Measurements from ENCODE around the gene HOMER2. TPM values are rescaled to one million over a fixed set of nuclear protein-coding genes. Genes with fewer than 3 reads are reported as not detected.

Gene HOMER2
- total and polyA plus RNA-seq, 2 of the 13 experiments (the other 11 are each of a cell fraction or from before 2014, with no cell fraction given): 12.9 to 14.1 TPM

DNA sequence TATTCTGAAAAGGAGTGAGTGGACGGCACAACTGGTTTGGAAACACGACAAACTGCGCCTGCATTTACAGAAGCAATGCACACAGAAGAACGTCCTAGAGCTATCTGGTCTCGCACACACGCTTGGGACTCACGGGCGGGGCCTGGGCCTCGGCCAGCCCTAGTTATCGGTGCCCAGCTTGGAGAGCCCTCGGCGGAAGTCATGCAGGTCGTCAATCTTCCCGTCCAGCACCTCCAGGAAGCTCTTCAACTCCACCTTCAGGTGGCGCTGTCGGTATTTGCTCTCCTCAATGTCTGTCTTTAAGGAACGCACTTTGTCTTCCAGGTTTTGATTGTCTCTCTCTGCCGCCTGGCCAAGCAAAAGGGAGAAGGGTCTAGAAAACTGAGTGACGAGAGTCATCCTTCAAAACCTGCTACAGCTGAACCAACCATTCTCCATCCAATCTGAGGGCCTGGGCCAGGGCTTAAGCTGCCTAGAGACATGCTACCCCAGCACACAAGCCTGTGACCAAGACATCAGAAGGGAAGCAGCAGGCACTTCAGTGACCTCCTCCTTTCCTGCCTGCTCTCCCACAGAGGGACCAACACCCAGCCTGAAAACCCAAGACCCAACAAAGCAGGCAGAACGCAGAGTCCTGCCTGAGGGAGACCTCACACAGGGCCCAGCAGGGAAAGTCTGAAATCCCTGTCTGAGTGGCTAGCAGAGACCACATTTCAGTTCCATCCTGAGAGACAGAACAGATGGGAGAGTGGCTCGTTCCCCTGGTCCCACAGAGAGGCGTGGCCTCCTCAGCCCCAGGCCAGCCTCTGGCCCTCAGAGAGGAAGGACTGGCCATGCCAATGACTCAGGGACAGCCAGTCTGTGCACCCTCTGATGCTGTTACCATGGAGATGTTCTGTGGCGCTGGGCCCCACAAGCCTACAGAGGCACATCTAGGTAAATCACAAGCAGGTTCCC is 102.7 kb downstream of the HOMER2 start (continued):
- no peak for TF ChIP-seq SMAD3 (CRISPR knock-in tag; IDR thresholded peaks at IDR 0.05)
- no peak for TF ChIP-seq LCORL (IDR thresholded peaks at IDR 0.05)
- no peak for TF ChIP-seq LCORL (CRISPR knock-in tag; IDR thresholded peaks at IDR 0.05)
- 0 out of 2 replicates have a peak, but pooled peaks have one; percentile 32 for TF ChIP-seq FOXK1 (CRISPR knock-in tag; IDR thresholded peaks at IDR 0.05; ENCODE audit: borderline replicate concordance, low read depth)
- no peak for TF ChIP-seq ZNF468 (CRISPR knock-in tag; IDR thresholded peaks at IDR 0.05)
- no peak for TF ChIP-seq ZSCAN9 (CRISPR knock-in tag; IDR thresholded peaks at IDR 0.05; ENCODE audit: borderline replicate concordance)
- no peak for TF ChIP-seq CCDC6 (CRISPR knock-in tag; IDR thresholded peaks at IDR 0.05)
- TF ChIP-seq BCL6 (CRISPR knock-in tag; IDR thresholded peaks at IDR 0.05): peak; percentile 29; the same call in 1 of the 2 replicates
- peak; percentile 60; the same call in 1 of the 2 replicates for TF ChIP-seq GATAD1 (CRISPR knock-in tag; IDR thresholded peaks at IDR 0.05)
- TF ChIP-seq, protein P1, sequence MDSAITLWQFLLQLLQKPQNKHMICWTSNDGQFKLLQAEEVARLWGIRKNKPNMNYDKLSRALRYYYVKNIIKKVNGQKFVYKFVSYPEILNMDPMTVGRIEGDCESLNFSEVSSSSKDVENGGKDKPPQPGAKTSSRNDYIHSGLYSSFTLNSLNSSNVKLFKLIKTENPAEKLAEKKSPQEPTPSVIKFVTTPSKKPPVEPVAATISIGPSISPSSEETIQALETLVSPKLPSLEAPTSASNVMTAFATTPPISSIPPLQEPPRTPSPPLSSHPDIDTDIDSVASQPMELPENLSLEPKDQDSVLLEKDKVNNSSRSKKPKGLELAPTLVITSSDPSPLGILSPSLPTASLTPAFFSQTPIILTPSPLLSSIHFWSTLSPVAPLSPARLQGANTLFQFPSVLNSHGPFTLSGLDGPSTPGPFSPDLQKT (CRISPR knock-in tag; IDR thresholded peaks at IDR 0.05; ENCODE audit: borderline replicate concordance): no peak
- TF ChIP-seq IRF2 (CRISPR knock-in tag; IDR thresholded peaks at IDR 0.05): peak; percentile 31; the same call in 1 of the 2 replicates
- TF ChIP-seq ZNF614 (CRISPR knock-in tag; IDR thresholded peaks at IDR 0.05; ENCODE audit: borderline replicate concordance): peak; percentile 54; the same call in 1 of the 2 replicates
- TF ChIP-seq ZNF24 (IDR thresholded peaks at IDR 0.05): no peak
- TF ChIP-seq, protein P2, sequence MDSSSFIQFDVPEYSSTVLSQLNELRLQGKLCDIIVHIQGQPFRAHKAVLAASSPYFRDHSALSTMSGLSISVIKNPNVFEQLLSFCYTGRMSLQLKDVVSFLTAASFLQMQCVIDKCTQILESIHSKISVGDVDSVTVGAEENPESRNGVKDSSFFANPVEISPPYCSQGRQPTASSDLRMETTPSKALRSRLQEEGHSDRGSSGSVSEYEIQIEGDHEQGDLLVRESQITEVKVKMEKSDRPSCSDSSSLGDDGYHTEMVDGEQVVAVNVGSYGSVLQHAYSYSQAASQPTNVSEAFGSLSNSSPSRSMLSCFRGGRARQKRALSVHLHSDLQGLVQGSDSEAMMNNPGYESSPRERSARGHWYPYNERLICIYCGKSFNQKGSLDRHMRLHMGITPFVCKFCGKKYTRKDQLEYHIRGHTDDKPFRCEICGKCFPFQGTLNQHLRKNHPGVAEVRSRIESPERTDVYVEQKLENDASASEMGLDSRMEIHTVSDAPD (CRISPR knock-in tag; IDR thresholded peaks at IDR 0.05): no peak
- TF ChIP-seq NR2F6 (IDR thresholded peaks at IDR 0.05): no peak
- no peak for TF ChIP-seq NR2F6 (CRISPR knock-in tag; IDR thresholded peaks at IDR 0.05)
- TF ChIP-seq, protein P3, sequence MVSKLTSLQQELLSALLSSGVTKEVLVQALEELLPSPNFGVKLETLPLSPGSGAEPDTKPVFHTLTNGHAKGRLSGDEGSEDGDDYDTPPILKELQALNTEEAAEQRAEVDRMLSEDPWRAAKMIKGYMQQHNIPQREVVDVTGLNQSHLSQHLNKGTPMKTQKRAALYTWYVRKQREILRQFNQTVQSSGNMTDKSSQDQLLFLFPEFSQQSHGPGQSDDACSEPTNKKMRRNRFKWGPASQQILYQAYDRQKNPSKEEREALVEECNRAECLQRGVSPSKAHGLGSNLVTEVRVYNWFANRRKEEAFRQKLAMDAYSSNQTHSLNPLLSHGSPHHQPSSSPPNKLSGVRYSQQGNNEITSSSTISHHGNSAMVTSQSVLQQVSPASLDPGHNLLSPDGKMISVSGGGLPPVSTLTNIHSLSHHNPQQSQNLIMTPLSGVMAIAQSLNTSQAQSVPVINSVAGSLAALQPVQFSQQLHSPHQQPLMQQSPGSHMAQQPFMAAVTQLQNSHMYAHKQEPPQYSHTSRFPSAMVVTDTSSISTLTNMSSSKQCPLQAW (CRISPR knock-in tag; IDR thresholded peaks at IDR 0.05): 0 out of 2 replicates have a peak, but pooled peaks have one; percentile 43
- TF ChIP-seq, protein P4, sequence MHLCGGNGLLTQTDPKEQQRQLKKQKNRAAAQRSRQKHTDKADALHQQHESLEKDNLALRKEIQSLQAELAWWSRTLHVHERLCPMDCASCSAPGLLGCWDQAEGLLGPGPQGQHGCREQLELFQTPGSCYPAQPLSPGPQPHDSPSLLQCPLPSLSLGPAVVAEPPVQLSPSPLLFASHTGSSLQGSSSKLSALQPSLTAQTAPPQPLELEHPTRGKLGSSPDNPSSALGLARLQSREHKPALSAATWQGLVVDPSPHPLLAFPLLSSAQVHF (CRISPR knock-in tag; IDR thresholded peaks at IDR 0.05): no peak
- no peak for TF ChIP-seq THYN1 (CRISPR knock-in tag; IDR thresholded peaks at IDR 0.05; ENCODE audit: borderline replicate concordance, low read depth)
- TF ChIP-seq GATAD2A (CRISPR knock-in tag; IDR thresholded peaks at IDR 0.05): peak; percentile 43; the same call in 1 of the 2 replicates
- TF ChIP-seq, protein P5, sequence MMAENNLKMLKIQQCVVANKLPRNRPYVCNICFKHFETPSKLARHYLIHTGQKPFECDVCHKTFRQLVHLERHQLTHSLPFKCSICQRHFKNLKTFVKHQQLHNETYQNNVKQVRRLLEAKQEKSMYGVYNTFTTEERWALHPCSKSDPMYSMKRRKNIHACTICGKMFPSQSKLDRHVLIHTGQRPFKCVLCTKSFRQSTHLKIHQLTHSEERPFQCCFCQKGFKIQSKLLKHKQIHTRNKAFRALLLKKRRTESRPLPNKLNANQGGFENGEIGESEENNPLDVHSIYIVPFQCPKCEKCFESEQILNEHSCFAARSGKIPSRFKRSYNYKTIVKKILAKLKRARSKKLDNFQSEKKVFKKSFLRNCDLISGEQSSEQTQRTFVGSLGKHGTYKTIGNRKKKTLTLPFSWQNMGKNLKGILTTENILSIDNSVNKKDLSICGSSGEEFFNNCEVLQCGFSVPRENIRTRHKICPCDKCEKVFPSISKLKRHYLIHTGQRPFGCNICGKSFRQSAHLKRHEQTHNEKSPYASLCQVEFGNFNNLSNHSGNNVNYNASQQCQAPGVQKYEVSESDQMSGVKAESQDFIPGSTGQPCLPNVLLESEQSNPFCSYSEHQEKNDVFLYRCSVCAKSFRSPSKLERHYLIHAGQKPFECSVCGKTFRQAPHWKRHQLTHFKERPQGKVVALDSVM (CRISPR knock-in tag; IDR thresholded peaks at IDR 0.05): no peak
- TF ChIP-seq, protein P6, sequence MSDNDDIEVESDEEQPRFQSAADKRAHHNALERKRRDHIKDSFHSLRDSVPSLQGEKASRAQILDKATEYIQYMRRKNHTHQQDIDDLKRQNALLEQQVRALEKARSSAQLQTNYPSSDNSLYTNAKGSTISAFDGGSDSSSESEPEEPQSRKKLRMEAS (IDR thresholded peaks at IDR 0.05): no peak
- TF ChIP-seq, protein P7, sequence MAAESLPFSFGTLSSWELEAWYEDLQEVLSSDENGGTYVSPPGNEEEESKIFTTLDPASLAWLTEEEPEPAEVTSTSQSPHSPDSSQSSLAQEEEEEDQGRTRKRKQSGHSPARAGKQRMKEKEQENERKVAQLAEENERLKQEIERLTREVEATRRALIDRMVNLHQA (CRISPR knock-in tag; IDR thresholded peaks at IDR 0.05): no peak
